ENCODE results near the gene ATE1.
"Not testable (repeated sequence)": the region's sequence is repeated elsewhere in the genome, so short reads cannot be mapped to it uniquely, and the experiment has no call there.

DNA sequence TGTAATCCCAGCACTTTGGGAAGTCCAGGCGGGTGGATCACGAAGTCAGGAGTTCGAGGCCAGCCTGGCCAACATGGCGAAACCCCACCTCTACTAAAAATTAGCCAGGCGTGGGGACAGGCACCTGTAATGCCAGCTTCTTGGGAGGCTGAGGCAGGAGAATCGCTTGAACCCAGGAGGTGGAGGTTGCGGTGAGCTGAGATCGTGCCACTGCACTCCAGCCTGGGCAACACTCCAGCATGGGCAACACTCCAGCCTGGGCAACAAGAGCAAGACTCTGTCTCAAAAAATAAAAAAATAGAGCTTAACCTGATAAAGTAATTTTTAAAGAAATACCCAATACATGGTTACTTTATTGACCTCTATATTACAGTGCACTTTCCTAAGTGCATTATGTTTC, 41.3 kb upstream of the ATE1 start:
- TF ChIP-seq POLR2A, CTCF, POLR2AphosphoS5, EP300 (IDR thresholded peaks at IDR 0.05): not testable (repeated sequence)

Measured in sigmoid colon (tissue), 4 donors.